ENCODE measurements around the gene POLR3G.

POLR3G gene

GRCh38 chr5:90438100-90438499 is 36.6 kb upstream of the POLR3G start:
- no peaks in the 10 kb centered on the region for H3K36me3 ChIP-seq (replicated peaks; ENCODE audit: low read depth, low read length)
- H3K4me1 ChIP-seq (ENCODE audit: low read length) = peaks cover 27% of the 10 kb centered on the region
- no peak overlapping the region for H3K27ac ChIP-seq (ENCODE audit: low read length)
- no peak overlapping the region for H3K4me3 ChIP-seq (ENCODE audit: low read length)
- H3K27me3 ChIP-seq (ENCODE audit: low read depth, low read length) = peaks cover 14% of the 10 kb centered on the region; the same call in 1 of the 2 replicates
- no peak for TF ChIP-seq EZH2phosphoT487 (IDR thresholded peaks at IDR 0.05; ENCODE audit: low read depth)
- TF ChIP-seq CTCF (IDR thresholded peaks at IDR 0.05; ENCODE audit: low read depth, low read length) = no peak
- H3K4me2 ChIP-seq (ENCODE audit: low read length) = no peak overlapping the region
- H4K20me1 ChIP-seq (ENCODE audit: insufficient read depth, low read length) = no peaks in the 10 kb centered on the region
- H3K9ac ChIP-seq (ENCODE audit: low read length) = no peak overlapping the region
- no peaks in the 10 kb centered on the region for H3K9me3 ChIP-seq (ENCODE audit: insufficient read depth, low read length)
- no peak overlapping the region for H2AFZ ChIP-seq (ENCODE audit: low read depth, low read length)
- no peaks in the 10 kb centered on the region for H3K79me2 ChIP-seq (ENCODE audit: low read length)

GRCh38 chr5:90440644-90441043 is 34.0 kb upstream of the POLR3G start:
- no peaks in the 10 kb centered on the region for H3K9me3 ChIP-seq (ENCODE audit: insufficient read depth, low read length)
- H3K4me3 ChIP-seq (ENCODE audit: low read length) = no peak overlapping the region; the same call in 1 of the 2 replicates
- no peaks in the 10 kb centered on the region for H4K20me1 ChIP-seq (ENCODE audit: insufficient read depth, low read length)
- H3K79me2 ChIP-seq (ENCODE audit: low read length) = no peaks in the 10 kb centered on the region
- peak overlapping the region; percentile 80; the same call in 1 of the 2 replicates for H3K4me2 ChIP-seq (ENCODE audit: low read length)
- H3K27me3 ChIP-seq (ENCODE audit: low read depth, low read length) = peaks cover 14% of the 10 kb centered on the region; the same call in 1 of the 2 replicates
- H2AFZ ChIP-seq (ENCODE audit: low read depth, low read length) = peak overlapping the region; percentile 72; the same call in 1 of the 2 replicates
- no peak for TF ChIP-seq CTCF (IDR thresholded peaks at IDR 0.05; ENCODE audit: low read depth, low read length)
- TF ChIP-seq EZH2phosphoT487 (IDR thresholded peaks at IDR 0.05; ENCODE audit: low read depth) = no peak
- H3K36me3 ChIP-seq (replicated peaks; ENCODE audit: low read depth, low read length) = no peaks in the 10 kb centered on the region
- peaks cover 10% of the 10 kb centered on the region for H3K4me1 ChIP-seq (ENCODE audit: low read length)
- no peak overlapping the region for H3K9ac ChIP-seq (ENCODE audit: low read length)
- H3K27ac ChIP-seq (ENCODE audit: low read length) = no peak overlapping the region

GRCh38 chr5:90446961-90447360 is 27.7 kb upstream of the POLR3G start:
- Histone ChIP-seq H3K4me1 (ENCODE audit: low read length) (no peaks in the 10 kb centered on the region), H3K9ac (ENCODE audit: low read length) (no peak overlapping the region), H3K4me2 (ENCODE audit: low read length) (no peak overlapping the region), H3K36me3 (replicated peaks; ENCODE audit: low read depth, low read length) (no peaks in the 10 kb centered on the region), H2AFZ (ENCODE audit: low read depth, low read length) (no peak overlapping the region), H3K9me3 (ENCODE audit: insufficient read depth, low read length) (no peaks in the 10 kb centered on the region), H3K4me3 (ENCODE audit: low read length) (no peak overlapping the region), H3K27ac (ENCODE audit: low read length) (no peak overlapping the region), H3K27me3 (ENCODE audit: low read depth, low read length) (no peaks in the 10 kb centered on the region), H4K20me1 (ENCODE audit: insufficient read depth, low read length) (no peaks in the 10 kb centered on the region), H3K79me2 (ENCODE audit: low read length) (no peaks in the 10 kb centered on the region)
- TF ChIP-seq CTCF (IDR thresholded peaks at IDR 0.05; ENCODE audit: low read depth, low read length) (no peak), EZH2phosphoT487 (IDR thresholded peaks at IDR 0.05; ENCODE audit: low read depth) (no peak)

- Histone ChIP-seq H3K79me2 (ENCODE audit: low read length) (no peaks in the 10 kb centered on the region), H2AFZ (ENCODE audit: low read depth, low read length) (no peak overlapping the region)
Observed at GRCh38 chr5:90461288-90461687, 13.4 kb upstream of the POLR3G start.

More at GRCh38 chr5:90461288-90461687, 13.4 kb upstream of the POLR3G start:
- Histone ChIP-seq H3K27ac (ENCODE audit: low read length) (no peak overlapping the region), H3K9ac (ENCODE audit: low read length) (no peak overlapping the region), H3K4me1 (ENCODE audit: low read length) (peaks cover 8% of the 10 kb centered on the region), H3K4me2 (ENCODE audit: low read length) (no peak overlapping the region), H3K4me3 (ENCODE audit: low read length) (no peak overlapping the region), H3K27me3 (ENCODE audit: low read depth, low read length) (no peaks in the 10 kb centered on the region), H3K36me3 (replicated peaks; ENCODE audit: low read depth, low read length) (no peaks in the 10 kb centered on the region), H4K20me1 (ENCODE audit: insufficient read depth, low read length) (no peaks in the 10 kb centered on the region), H3K9me3 (ENCODE audit: insufficient read depth, low read length) (no peaks in the 10 kb centered on the region)
- TF ChIP-seq CTCF (IDR thresholded peaks at IDR 0.05; ENCODE audit: low read depth, low read length) (no peak), EZH2phosphoT487 (IDR thresholded peaks at IDR 0.05; ENCODE audit: low read depth) (no peak)
